Aorta (tissue), 5 donors: ENCODE results near the gene FOXA3. TPM values are rescaled to one million over a fixed set of nuclear protein-coding genes. Genes with fewer than 3 reads are reported as not detected.
"Not testable (repeated sequence)": the region's sequence is repeated elsewhere in the genome, so short reads cannot be mapped to it uniquely, and the experiment has no call there.

Experiments used
- ATAC-seq: fragments of 200-7000 bp; cut with Tn5 transposase; one replicate; pipeline ENCODE4 v1.9.1; 2022; ENCODE audit warnings: moderate library complexity; ENCODE audit not compliant: low FRiP score
- DNase-seq, 2 donors: peaks; one replicate each; pipeline ENCODE4 v3.0.0-alpha.2; 2020
- H3K27ac ChIP-seq, 2 donors: one replicate each; pipeline ENCODE4 v1.5.1; 2013; ENCODE audit warnings: low read length in 2 of 2, mild to moderate bottlenecking in 2 of 2, moderate library complexity in 2 of 2, control low read depth in 1 of 2, inconsistent platforms in 1 of 2, low read depth in 1 of 2
- H3K27me3 ChIP-seq, 2 donors: one replicate each; pipeline ENCODE4 v1.6.1; 2013; ENCODE audit warnings: control low read depth in 1 of 2, low read length in 1 of 2, mild to moderate bottlenecking in 1 of 2, moderate library complexity in 1 of 2; ENCODE audit not compliant: insufficient read depth in 2 of 2, control insufficient read depth in 1 of 2
- H3K36me3 ChIP-seq, 2 donors: one replicate each; pipeline ENCODE4 v1.6.1; 2013; ENCODE audit warnings: control low read depth in 1 of 2, low read length in 1 of 2, mild to moderate bottlenecking in 1 of 2; ENCODE audit not compliant: insufficient read depth in 2 of 2, control insufficient read depth in 1 of 2
- H3K4me1 ChIP-seq, 2 donors: one replicate each; pipeline ENCODE4 v1.6.1; 2013; ENCODE audit warnings: low read length in 2 of 2, control low read depth in 1 of 2, mild to moderate bottlenecking in 1 of 2, moderate library complexity in 1 of 2; ENCODE audit not compliant: insufficient read depth in 2 of 2, control insufficient read depth in 1 of 2
- H3K4me3 ChIP-seq, 2 donors: one replicate each; pipeline ENCODE4 v1.5.1; 2013; ENCODE audit warnings: low read length in 2 of 2, control low read depth in 1 of 2, mild to moderate bottlenecking in 1 of 2
- H3K9me3 ChIP-seq: one replicate; pipeline ENCODE4 v1.6.1; 2013; ENCODE audit warnings: mild to moderate bottlenecking, low read length; ENCODE audit not compliant: control insufficient read depth
- WGBS, 2 donors: extraction: QIAGEN DNeasy Blood & Tissue Kit; methylation state at CpG; one replicate each; pipeline ENCODE4 v1.1.7; 2013; 5-methylcytosine and 5-hydroxymethylcytosine counted together
- intact Hi-C, 2 donors: fragments of 100-400 bp; cut with DNase I; formaldehyde crosslinking; loops; one replicate each; pipeline versions ENCODE4 v1.14.2 to v1.15.0; 2022
- polyA plus RNA-seq, 2 donors: library from polyadenylated mRNA; stranded (reverse); fragments of 200-250 nt; gene quantifications; one replicate each; pipeline ENCODE4 v1.2.3, GENCODE V29; 2013
- total RNA-seq, 2 donors: library from RNA; stranded (reverse); fragmentation: NEBNext Ultra II Directional; extraction: Animal tissue kit (Norgen Biotek cat#: 25700); gene quantifications; one replicate each; pipeline ENCODE4 v1.2.1, GENCODE V29; 2021
- donor health status: healthy with polysubstance abuse.
- donor health status: Bipolar disorder and iron deficiency.
- donor health status: DM: no; HTN: no; CAD: no.
- donor health status: DM: no; HTN: no; CAD: no.
- donor health status: DM: yes; HTN: yes; CAD: no.

The FOXA3 gene
- total and polyA plus RNA-seq, 4 donors: 0.23 to 3.6 TPM; not detected in 2

GRCh38 chr19:45889210-45889885, 25.2 kb downstream of the FOXA3 start:
- DNase-seq (no peak), ATAC-seq (no peak)
- H3K9me3 ChIP-seq: no peaks in the 10 kb centered on the region
- H3K36me3 ChIP-seq: no peaks in the 10 kb centered on the region
- no peaks in the 10 kb centered on the region for H3K27me3 ChIP-seq
- peaks cover 0 to 3% of the 10 kb centered on the region in 2 donors for H3K4me1 ChIP-seq
- no peak overlapping the region for H3K27ac ChIP-seq
- 64 to 68% methylated on average over 6 of the region's 6 CpGs for whole genome bisulfite sequencing, 2 donors
- intact Hi-C loops: no loop called here
- no peak overlapping the region for H3K4me3 ChIP-seq

DNA sequence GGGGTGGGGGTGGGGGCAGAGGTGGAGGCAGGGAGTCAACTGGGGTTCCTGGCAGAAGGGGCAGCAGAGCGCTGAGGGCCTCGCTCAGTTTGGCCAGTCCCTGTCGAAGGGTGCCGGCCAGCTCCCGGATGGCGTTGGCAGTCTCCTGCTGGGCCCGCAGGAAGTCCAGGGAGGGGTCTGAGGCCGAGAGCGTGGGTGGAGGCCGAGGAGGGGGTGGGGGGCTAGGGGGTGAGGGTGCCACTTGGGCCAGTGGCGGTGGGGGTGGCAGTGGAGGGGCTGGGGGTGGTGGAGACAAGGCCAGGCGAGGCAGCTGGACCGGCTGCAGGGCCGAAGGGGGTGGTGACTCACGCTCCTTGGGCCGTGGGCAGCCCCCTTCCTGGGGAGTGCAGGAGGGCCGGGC, 26.8 kb downstream of the FOXA3 start:
- ATAC-seq (no peak), DNase-seq (no peak)
- WGBS, 2 donors: 85 to 91% methylated on average over 14 to 17 of the region's 17 CpGs
- Histone ChIP-seq H3K27ac (no peak overlapping the region), H3K36me3 (peaks cover 0 to 2% of the 10 kb centered on the region in 2 donors), H3K4me3 (no peak overlapping the region), H3K9me3 (no peaks in the 10 kb centered on the region), H3K4me1 (no peaks in the 10 kb centered on the region), H3K27me3 (no peaks in the 10 kb centered on the region)
- intact Hi-C loops: no loop called here

- ATAC-seq (peak; percentile 60), DNase-seq (no peak)
- H3K27ac ChIP-seq: no peak overlapping the region
- peaks cover 0 to 2% of the 10 kb centered on the region in 2 donors for H3K36me3 ChIP-seq
- H3K4me3 ChIP-seq: no peak overlapping the region
- H3K27me3 ChIP-seq: no peaks in the 10 kb centered on the region
- intact Hi-C loops: no loop called here
- no peaks in the 10 kb centered on the region for H3K9me3 ChIP-seq
- 86 to 89% methylated on average over 9 of the region's 9 CpGs for WGBS, 2 donors
- H3K4me1 ChIP-seq: no peaks in the 10 kb centered on the region
Measured at GRCh38 chr19:45895519-45895972, 31.4 kb downstream of the FOXA3 start.

DNA sequence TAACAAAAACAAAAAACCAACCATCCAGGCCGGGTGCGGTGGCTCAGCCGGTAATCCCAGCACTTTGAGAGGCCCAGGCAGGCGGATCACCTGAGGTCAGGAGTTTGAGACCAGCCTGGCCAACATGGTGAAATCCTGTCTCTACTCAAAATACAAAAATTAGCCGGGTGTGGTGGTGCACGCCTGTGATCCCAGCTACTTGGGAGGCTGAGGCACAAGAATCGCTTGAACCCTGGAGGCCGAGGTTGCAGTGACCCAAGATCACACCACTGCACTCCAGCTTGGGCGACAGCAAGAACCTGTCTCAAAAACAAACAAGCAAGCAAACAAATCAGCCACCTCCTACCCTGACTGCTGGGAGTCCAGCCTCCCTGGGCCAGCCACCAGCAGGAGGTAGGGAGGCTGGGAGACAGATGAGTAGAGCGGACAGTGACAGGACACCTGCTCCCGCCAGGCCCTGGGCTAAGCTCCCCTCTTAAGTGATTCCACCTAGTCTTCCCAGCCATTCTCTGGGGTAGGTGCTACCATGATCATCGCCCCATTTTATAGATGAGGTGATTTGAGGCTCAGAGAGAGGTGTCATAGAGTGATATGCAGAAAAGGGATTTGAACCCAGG, 32.0 kb downstream of the FOXA3 start:
- intact Hi-C loops, ATAC-seq, H3K36me3 ChIP-seq, H3K4me1 ChIP-seq, H3K4me3 ChIP-seq, H3K27ac ChIP-seq, H3K27me3 ChIP-seq, H3K9me3 ChIP-seq, DNase-seq: not testable (repeated sequence)
- 95 to 96% methylated on average over 12 of the region's 12 CpGs for WGBS, 2 donors

GRCh38 chr19:45897261-45897812, 33.2 kb downstream of the FOXA3 start:
- Histone ChIP-seq H3K27ac (no peak overlapping the region), H3K9me3 (no peaks in the 10 kb centered on the region), H3K27me3 (no peaks in the 10 kb centered on the region), H3K4me1 (no peaks in the 10 kb centered on the region), H3K36me3 (peaks cover 0 to 2% of the 10 kb centered on the region in 2 donors), H3K4me3 (no peak overlapping the region)
- no peak for ATAC-seq
- intact Hi-C loops: no loop called here
- 91 to 92% methylated on average over 8 of the region's 8 CpGs for WGBS, 2 donors
- no peak for DNase-seq

- ATAC-seq (no peak), DNase-seq (no peak)
- intact Hi-C loops: no loop called here
- no peaks in the 10 kb centered on the region for H3K4me1 ChIP-seq
- H3K9me3 ChIP-seq: no peaks in the 10 kb centered on the region
- no peaks in the 10 kb centered on the region for H3K27me3 ChIP-seq
- peaks cover 0 to 2% of the 10 kb centered on the region in 2 donors for H3K36me3 ChIP-seq
- H3K27ac ChIP-seq: no peak overlapping the region
- 95 to 96% methylated on average over 7 of the region's 7 CpGs for WGBS, 2 donors
- H3K4me3 ChIP-seq: no peak overlapping the region
Measured at GRCh38 chr19:45899253-45899652, 35.1 kb downstream of the FOXA3 start.

DNA sequence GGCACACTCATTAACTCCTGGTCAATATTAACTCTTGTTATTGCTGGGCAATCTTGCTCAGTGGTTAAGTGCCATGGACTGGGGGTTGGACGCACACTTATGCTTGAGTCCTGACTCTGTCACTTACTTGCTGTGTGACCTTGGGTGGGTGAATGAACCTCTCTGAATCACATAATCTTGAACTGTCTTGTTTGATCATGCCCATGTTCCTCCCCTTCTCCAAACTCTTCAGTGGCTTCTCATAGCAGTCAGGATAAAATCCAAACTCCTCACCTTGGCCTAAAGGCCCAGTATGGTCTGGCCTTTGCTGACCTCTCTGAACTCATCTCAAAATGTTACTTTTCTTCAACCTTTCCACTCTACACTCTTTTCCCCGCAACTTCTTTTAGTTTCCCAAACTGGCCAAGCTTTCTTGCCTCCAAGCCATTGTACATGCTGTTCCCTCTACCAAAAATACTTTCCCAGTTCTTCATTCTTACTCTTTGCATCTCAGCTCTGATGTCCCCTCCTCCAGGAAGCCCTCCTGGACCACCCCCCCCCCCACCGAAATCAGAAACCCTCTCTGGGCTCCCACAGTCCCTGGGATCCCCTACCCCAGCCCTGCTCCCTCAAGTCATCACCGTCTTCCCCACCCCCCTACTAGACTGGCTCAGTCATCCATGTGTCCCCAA, 35.9 kb downstream of the FOXA3 start:
- 95 to 96% methylated on average over 4 of the region's 4 CpGs for WGBS, 2 donors
- Histone ChIP-seq H3K9me3 (no peaks in the 10 kb centered on the region), H3K4me1 (no peaks in the 10 kb centered on the region), H3K27ac (no peak overlapping the region), H3K27me3 (no peaks in the 10 kb centered on the region), H3K36me3 (peaks cover 0 to 2% of the 10 kb centered on the region in 2 donors), H3K4me3 (no peak overlapping the region)
- ATAC-seq (no peak), DNase-seq (no peak)
- intact Hi-C loops: no loop called here

- Histone ChIP-seq H3K9me3 (no peaks in the 10 kb centered on the region), H3K4me1 (no peaks in the 10 kb centered on the region), H3K27me3 (no peaks in the 10 kb centered on the region), H3K36me3 (no peaks in the 10 kb centered on the region), H3K27ac (no peak overlapping the region), H3K4me3 (peak overlapping the region in 1 of 2 donors; percentile 68)
- ATAC-seq (no peak), DNase-seq (no peak)
- intact Hi-C loops: no loop called here
- WGBS, 2 donors: 60 to 66% methylated on average over 22 of the region's 22 CpGs
Measured at GRCh38 chr19:45900738-45901431, 36.8 kb downstream of the FOXA3 start.
